CD8-positive, alpha-beta memory T cell (primary cell): Measurements from ENCODE around the gene ENHO. TPM values are rescaled to one million over a fixed set of nuclear protein-coding genes. Genes with fewer than 3 reads are reported as not detected.

ENCODE experiments used
- CTCF ChIA-PET: fragments of 350-600 bp; sonication (Branson Sonifier 250); formaldehyde crosslinking; loops from one replicate; lab custom pipeline; 2021; ENCODE audit warnings: antibody characterized with exemption; lab: Charles Lee
- POLR2A ChIA-PET: fragments of 350-600 bp; sonication (Branson Sonifier 250); formaldehyde crosslinking; loops from one replicate; lab custom pipeline; 2021; ENCODE audit warnings: antibody characterized with exemption; lab: Charles Lee
- DNase-seq, 5 donors: peaks; one replicate each; pipeline versions ENCODE4 v3.0.0 to v3.0.0-alpha.2; 2020 to 2022; ENCODE audit warnings: mixed read lengths in 1 of 5
- H3K27ac ChIP-seq: one replicate; pipeline ENCODE4 v1.7.0; 2013; ENCODE audit warnings: low read depth, mild to moderate bottlenecking, low read length, moderate library complexity
- H3K27me3 ChIP-seq: 2 replicates; pipeline ENCODE4 v1.7.0; 2013; ENCODE audit warnings: low read length, mild to moderate bottlenecking; ENCODE audit not compliant: insufficient read depth, poor library complexity, severe bottlenecking
- H3K36me3 ChIP-seq: 2 replicates; pipeline ENCODE4 v1.7.0; 2013; ENCODE audit warnings: mild to moderate bottlenecking, low read length, moderate library complexity; ENCODE audit not compliant: insufficient read depth
- H3K4me1 ChIP-seq: 2 replicates; pipeline ENCODE4 v1.7.0; 2013; ENCODE audit warnings: mild to moderate bottlenecking, low read length, moderate library complexity; ENCODE audit not compliant: insufficient read depth
- H3K4me3 ChIP-seq: 2 replicates; pipeline ENCODE4 v1.7.0; 2013; ENCODE audit warnings: mild to moderate bottlenecking, low read length
- H3K9me3 ChIP-seq: 2 replicates; pipeline ENCODE4 v1.7.0; 2013; ENCODE audit warnings: mild to moderate bottlenecking, low read length
- H3K27ac Mint-ChIP-seq, 8 donors: one replicate each; pipeline ENCODE4 v1.8.0; 2020 to 2021; ENCODE audit warnings: mixed read lengths in 8 of 8, mild to moderate bottlenecking in 6 of 8, inconsistent platforms in 3 of 8, moderate library complexity in 3 of 8
- H3K27me3 Mint-ChIP-seq, 2 donors: one replicate each; pipeline ENCODE4 v1.8.0; 2020 to 2021; ENCODE audit warnings: mixed read lengths in 2 of 2, mild to moderate bottlenecking in 1 of 2, moderate library complexity in 1 of 2
- H3K36me3 Mint-ChIP-seq, 3 donors: one replicate each; pipeline ENCODE4 v1.8.0; 2020 to 2021; ENCODE audit warnings: mixed read lengths in 3 of 3, inconsistent platforms in 1 of 3, mild to moderate bottlenecking in 1 of 3
- H3K4me1 Mint-ChIP-seq, 3 donors: one replicate each; pipeline ENCODE4 v1.8.0; 2020 to 2021; ENCODE audit warnings: mixed read lengths in 3 of 3, inconsistent platforms in 1 of 3, mild to moderate bottlenecking in 1 of 3
- H3K4me3 Mint-ChIP-seq, 7 donors: one replicate each; pipeline ENCODE4 v1.8.0; 2020 to 2021; ENCODE audit warnings: mixed read lengths in 7 of 7, mild to moderate bottlenecking in 6 of 7, moderate library complexity in 4 of 7, inconsistent platforms in 2 of 7
- H3K9me3 Mint-ChIP-seq, 5 donors: one replicate each; pipeline ENCODE4 v1.8.0; 2020 to 2022; ENCODE audit warnings: mixed read lengths in 5 of 5, mild to moderate bottlenecking in 3 of 5, moderate library complexity in 2 of 5, inconsistent platforms in 1 of 5
- polyA plus RNA-seq: library from polyadenylated mRNA; unstranded; fragments of 300-500 nt; fragmentation: Illumina TruSeq; gene quantifications from one replicate; pipeline ENCODE4 v1.2.3, GENCODE V29; 2021
- total RNA-seq, 2 experiments: library from RNA; stranded (reverse); gene quantifications; one replicate each; pipeline ENCODE4 v1.2.3, GENCODE V29; 2021

The ENHO gene
- total and polyA plus RNA-seq, 3 experiments from 2014 or later, result 0.35 to 0.39 TPM; not detected in 1

DNA sequence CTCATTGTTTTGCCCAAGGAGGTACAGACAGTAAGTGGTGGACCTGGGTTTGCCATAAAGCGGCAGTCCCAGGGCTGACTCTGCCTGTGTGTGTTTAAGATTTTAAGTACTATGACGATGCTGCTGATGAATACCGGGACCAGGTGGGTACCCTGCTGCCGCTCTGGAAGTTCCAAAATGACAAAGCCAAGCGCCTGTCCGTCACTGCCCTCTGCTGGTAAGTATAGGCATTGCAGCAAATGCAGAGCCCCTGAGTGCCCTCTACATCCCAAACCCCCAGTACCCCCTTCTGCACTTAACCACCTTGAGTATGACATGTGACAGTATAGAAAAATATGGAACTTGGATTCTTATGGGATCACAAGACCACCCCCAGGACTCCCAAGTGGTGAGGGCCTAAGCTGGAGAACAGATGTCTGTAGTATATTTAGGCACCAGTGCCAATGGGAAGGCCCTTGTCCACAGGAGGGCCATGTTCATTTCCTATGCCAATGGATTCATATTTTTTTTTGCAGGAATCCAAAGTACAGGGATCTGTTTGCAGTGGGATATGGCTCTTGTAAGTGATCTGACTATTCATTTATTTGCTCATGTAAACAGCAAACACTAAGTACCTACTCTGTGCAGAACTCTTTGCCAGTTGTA lies 22.0 kb downstream of the ENHO start:
- no peak overlapping the region for H3K4me3 Mint-ChIP-seq
- Histone ChIP-seq H3K27me3 (no peaks in the 10 kb centered on the region), H3K4me1 (no peaks in the 10 kb centered on the region), H3K4me3 (no peak overlapping the region), H3K9me3 (no peaks in the 10 kb centered on the region), H3K36me3 (no peaks in the 10 kb centered on the region), H3K27ac (no peak overlapping the region)
- ChIA-PET POLR2A (no interaction called here), CTCF (interaction anchor here (0.7 to 3.6 kb wide), 14 partner anchors 10 to 170 kb away, joined by 3 to 21 read pairs (median 4); partner anchors contain the start of gene ENHO)
- no peaks in the 10 kb centered on the region for H3K36me3 Mint-ChIP-seq
- peaks cover 10 to 20% of the 10 kb centered on the region in 2 donors for H3K27me3 Mint-ChIP-seq
- peak; percentile 50 to 79 (median 61) for DNase-seq
- H3K27ac Mint-ChIP-seq, result no peak overlapping the region
- H3K9me3 Mint-ChIP-seq, result no peaks in the 10 kb centered on the region
- H3K4me1 Mint-ChIP-seq, result peaks cover 0 to 2% (median 0%) of the 10 kb centered on the region in 3 donors

DNA sequence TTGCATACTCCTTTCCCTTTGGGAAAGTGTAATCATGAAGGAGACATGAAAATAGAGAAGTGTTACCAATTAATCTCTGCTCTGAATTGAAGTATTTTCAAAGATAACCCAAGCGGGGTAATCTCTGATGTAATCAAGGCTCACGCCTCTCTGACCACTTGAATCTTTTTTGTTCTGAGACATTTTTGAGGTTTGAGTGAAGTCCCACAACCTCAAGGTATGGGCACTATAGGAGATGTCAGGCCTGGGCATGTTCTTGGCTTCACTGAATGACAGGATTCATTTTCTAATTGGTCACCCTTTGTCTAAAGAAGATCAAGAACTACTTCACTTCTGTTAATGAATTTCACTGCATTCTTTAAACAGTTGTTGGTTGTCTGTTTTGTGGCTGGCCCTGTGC lies 23.7 kb downstream of the ENHO start:
- Histone ChIP-seq H3K9me3 (no peaks in the 10 kb centered on the region), H3K36me3 (no peaks in the 10 kb centered on the region), H3K4me3 (no peak overlapping the region), H3K27ac (no peak overlapping the region), H3K4me1 (no peaks in the 10 kb centered on the region), H3K27me3 (no peaks in the 10 kb centered on the region)
- no peaks in the 10 kb centered on the region for H3K9me3 Mint-ChIP-seq
- no peak overlapping the region for H3K27ac Mint-ChIP-seq
- CTCF ChIA-PET, result interaction anchor here (1.2 to 2.4 kb wide), 2 partner anchors 55 to 141 kb away, joined by 3 to 13 read pairs; no protein-coding TSS in a partner anchor
- no peak for DNase-seq
- no peaks in the 10 kb centered on the region for H3K36me3 Mint-ChIP-seq
- peaks cover 0 to 2% (median 0%) of the 10 kb centered on the region in 3 donors for H3K4me1 Mint-ChIP-seq
- peaks cover 8 to 13% of the 10 kb centered on the region in 2 donors for H3K27me3 Mint-ChIP-seq
- H3K4me3 Mint-ChIP-seq, result no peak overlapping the region
- POLR2A ChIA-PET, result no interaction called here

DNA sequence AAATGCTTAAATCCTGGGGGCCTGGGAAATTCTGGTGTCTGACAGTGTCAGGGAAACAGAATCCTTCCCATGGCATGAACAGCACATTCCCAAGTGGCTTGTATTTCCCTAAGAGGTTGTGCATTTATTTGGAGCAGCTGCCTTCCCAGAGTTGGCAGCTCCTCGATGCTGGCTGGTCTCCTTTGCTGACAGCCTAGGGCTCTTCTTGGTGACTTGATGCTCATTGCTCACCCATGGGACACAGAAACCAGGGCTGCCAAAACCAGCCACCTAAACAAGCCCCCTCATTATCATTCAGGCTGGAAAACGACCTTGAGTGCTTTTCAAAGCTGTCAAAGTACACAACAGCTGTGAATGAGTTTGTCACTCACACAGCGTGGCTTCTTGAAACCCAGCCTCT lies 24.2 kb downstream of the ENHO start:
- Histone ChIP-seq H3K27me3 (no peaks in the 10 kb centered on the region), H3K4me3 (no peak overlapping the region), H3K4me1 (no peaks in the 10 kb centered on the region), H3K27ac (no peak overlapping the region), H3K36me3 (no peaks in the 10 kb centered on the region), H3K9me3 (no peaks in the 10 kb centered on the region)
- Mint-ChIP-seq H3K4me1 (peaks cover 0 to 2% (median 0%) of the 10 kb centered on the region in 3 donors), H3K36me3 (no peaks in the 10 kb centered on the region), H3K27ac (no peak overlapping the region), H3K9me3 (no peaks in the 10 kb centered on the region), H3K27me3 (peaks cover 12 to 16% of the 10 kb centered on the region in 2 donors), H3K4me3 (no peak overlapping the region)
- ChIA-PET POLR2A (no interaction called here), CTCF (no interaction called here)
- no peak for DNase-seq

DNA sequence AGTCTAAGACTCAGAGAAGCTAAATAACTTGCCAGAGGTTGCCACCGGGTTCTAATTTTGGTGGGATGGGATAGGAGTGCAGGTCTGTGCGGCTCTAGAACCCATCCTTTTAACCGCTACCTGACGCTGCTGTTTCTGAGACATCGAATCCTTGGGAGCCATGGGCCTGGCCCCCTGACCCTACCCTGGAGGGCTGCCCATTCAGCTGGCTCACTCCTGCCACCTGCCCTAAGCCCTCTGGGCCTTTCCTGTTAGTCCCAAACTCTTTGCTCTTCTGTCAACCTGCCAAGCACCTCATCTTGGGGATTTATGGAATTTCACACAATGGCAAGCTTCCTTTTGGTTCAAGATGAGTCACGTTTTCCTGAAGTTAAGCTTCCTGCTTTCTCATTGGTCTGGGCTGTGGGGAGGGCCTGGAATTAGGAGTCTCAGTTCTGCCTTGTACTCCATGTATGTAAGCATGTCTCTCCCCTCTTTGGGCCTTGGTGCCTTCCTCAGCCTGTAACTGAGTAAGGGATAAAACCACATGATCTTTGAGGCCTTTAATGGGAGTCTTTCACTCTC lies 26.6 kb downstream of the ENHO start:
- no peak overlapping the region for H3K27ac Mint-ChIP-seq
- Histone ChIP-seq H3K27me3 (no peaks in the 10 kb centered on the region), H3K9me3 (no peaks in the 10 kb centered on the region), H3K4me1 (no peaks in the 10 kb centered on the region), H3K36me3 (no peaks in the 10 kb centered on the region), H3K27ac (no peak overlapping the region), H3K4me3 (no peak overlapping the region)
- ChIA-PET CTCF (interaction anchor here (0.7 to 1.6 kb wide), 4 partner anchors 10 to 93 kb away, joined by 3 to 9 read pairs (median 4); no protein-coding TSS in a partner anchor), POLR2A (no interaction called here)
- H3K36me3 Mint-ChIP-seq, result no peaks in the 10 kb centered on the region
- H3K4me3 Mint-ChIP-seq, result no peak overlapping the region
- no peaks in the 10 kb centered on the region for H3K9me3 Mint-ChIP-seq
- peaks cover 0 to 2% (median 0%) of the 10 kb centered on the region in 3 donors for H3K4me1 Mint-ChIP-seq
- DNase-seq, result no peak
- peaks cover 24 to 29% of the 10 kb centered on the region in 2 donors for H3K27me3 Mint-ChIP-seq

DNA sequence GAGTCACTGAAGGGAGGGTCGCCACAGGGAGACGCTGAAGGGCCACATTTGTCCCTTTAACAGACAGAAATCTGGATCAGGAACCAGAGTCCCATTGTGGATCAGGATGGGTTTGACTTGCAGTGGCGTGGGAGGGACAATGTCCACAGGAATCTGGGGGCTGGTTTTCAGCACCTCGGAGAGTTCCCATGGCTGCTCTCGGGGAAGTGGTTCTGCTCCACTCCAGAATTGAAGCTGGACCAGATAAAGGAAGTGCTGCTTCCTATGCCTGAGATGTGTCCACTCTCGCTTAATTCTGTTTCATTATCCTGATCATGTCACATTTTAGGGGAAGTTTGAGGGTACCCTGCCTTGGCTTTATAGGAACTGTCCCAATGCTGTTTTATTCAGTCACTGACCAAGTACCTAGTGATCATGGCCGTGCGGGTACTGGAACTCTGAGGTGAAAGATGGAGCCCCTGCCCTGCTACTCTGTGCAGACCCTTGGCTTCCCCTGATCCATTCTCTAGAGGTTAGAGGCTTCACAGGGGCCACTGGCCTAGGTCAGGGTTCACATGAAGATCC lies 28.7 kb downstream of the ENHO start:
- no peaks in the 10 kb centered on the region for H3K27me3 ChIP-seq
- no peak overlapping the region for H3K4me3 Mint-ChIP-seq
- H3K9me3 Mint-ChIP-seq, result no peaks in the 10 kb centered on the region
- H3K36me3 Mint-ChIP-seq, result no peaks in the 10 kb centered on the region
- ChIA-PET POLR2A (no interaction called here), CTCF (no interaction called here)
- no peak overlapping the region for H3K27ac ChIP-seq
- no peak overlapping the region for H3K4me3 ChIP-seq
- no peaks in the 10 kb centered on the region for H3K36me3 ChIP-seq
- no peaks in the 10 kb centered on the region for H3K4me1 ChIP-seq
- no peaks in the 10 kb centered on the region for H3K4me1 Mint-ChIP-seq
- peak in 1 of 5 donors; percentile 13 for DNase-seq
- H3K27ac Mint-ChIP-seq, result no peak overlapping the region
- no peaks in the 10 kb centered on the region for H3K9me3 ChIP-seq
- H3K27me3 Mint-ChIP-seq, result peaks cover 25 to 40% of the 10 kb centered on the region in 2 donors

DNA sequence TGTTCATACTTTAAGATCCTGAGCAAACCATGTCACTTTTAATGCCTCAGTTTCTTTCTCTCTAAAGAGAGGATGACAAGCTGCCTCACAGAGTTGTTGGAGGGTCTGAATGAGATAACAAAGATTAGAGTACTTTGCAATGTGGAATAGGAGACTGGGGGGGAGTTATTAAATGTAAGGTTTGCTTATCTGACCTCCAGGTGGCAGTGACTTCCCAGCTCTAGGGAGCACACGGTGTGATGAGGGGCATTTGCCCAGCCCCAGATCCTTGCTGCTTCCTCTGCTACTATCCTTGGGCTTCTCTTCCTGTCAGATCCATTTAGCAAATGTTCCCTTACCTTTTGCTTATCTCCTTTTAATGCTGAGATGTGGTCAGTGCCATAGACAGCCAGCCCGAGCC lies 30.7 kb downstream of the ENHO start:
- H3K27me3 ChIP-seq, result no peaks in the 10 kb centered on the region
- H3K36me3 ChIP-seq, result no peaks in the 10 kb centered on the region
- POLR2A ChIA-PET, result no interaction called here
- no peak overlapping the region for H3K4me3 ChIP-seq
- H3K9me3 ChIP-seq, result no peaks in the 10 kb centered on the region
- Mint-ChIP-seq H3K4me3 (no peak overlapping the region), H3K4me1 (no peaks in the 10 kb centered on the region), H3K36me3 (no peaks in the 10 kb centered on the region), H3K27ac (no peak overlapping the region), H3K9me3 (no peaks in the 10 kb centered on the region), H3K27me3 (peaks cover 33 to 54% of the 10 kb centered on the region in 2 donors)
- no peak for DNase-seq
- H3K27ac ChIP-seq, result no peak overlapping the region
- CTCF ChIA-PET, result interaction anchor here (0.5 to 1.4 kb wide), 2 partner anchors 35 to 46 kb away, joined by 3 read pairs; no protein-coding TSS in a partner anchor
- H3K4me1 ChIP-seq, result no peaks in the 10 kb centered on the region

DNA sequence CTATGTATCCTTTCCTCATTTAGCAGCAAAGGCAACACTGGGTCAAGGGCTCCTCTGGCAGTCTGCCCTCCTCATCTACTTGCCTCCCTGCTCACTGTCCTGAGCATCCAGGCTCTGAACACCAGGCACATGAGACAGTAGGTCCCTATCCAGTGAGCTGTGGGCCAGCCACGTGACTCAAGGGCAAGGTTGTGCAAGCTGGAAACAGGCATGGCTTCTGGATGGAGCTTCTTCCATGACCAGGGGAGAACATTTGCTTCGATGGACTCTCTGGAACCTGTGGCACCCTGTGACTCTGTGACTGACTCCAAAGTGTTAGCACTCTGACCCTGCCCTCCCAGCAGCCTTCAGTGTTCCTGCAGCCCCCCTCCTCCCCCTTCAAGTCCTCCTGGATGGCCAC lies 31.2 kb downstream of the ENHO start:
- Mint-ChIP-seq H3K4me3 (no peak overlapping the region), H3K27me3 (peaks cover 33 to 57% of the 10 kb centered on the region in 2 donors), H3K36me3 (no peaks in the 10 kb centered on the region), H3K4me1 (no peaks in the 10 kb centered on the region), H3K9me3 (no peaks in the 10 kb centered on the region), H3K27ac (no peak overlapping the region)
- ChIA-PET CTCF (interaction anchor here (0.5 to 1.4 kb wide), 2 partner anchors 35 to 47 kb away, joined by 3 read pairs; no protein-coding TSS in a partner anchor), POLR2A (no interaction called here)
- Histone ChIP-seq H3K27ac (no peak overlapping the region), H3K4me1 (no peaks in the 10 kb centered on the region), H3K27me3 (no peaks in the 10 kb centered on the region), H3K4me3 (no peak overlapping the region), H3K9me3 (no peaks in the 10 kb centered on the region), H3K36me3 (no peaks in the 10 kb centered on the region)
- no peak for DNase-seq

DNA sequence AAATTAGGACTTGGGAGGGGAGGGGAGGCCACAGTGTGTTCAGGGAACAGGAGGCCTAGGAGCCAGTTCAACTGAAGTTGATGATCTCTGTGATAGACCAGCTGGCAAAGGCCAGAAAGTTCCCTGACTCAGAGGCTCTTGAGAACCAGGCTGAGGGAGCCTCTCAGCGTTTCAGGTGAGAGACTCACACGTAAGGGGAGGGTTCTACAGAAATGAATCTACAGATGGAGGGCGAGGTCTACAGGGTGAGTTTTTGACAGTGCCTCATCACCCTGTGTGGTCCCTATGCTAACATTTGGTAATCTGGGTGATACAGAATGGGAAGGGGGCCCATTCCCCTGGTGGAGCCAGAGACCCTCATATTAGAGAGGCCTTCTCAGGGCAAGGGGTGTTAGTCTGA lies 32.0 kb downstream of the ENHO start:
- Mint-ChIP-seq H3K27me3 (peaks cover 29 to 59% of the 10 kb centered on the region in 2 donors), H3K9me3 (no peaks in the 10 kb centered on the region), H3K4me3 (no peak overlapping the region), H3K36me3 (no peaks in the 10 kb centered on the region), H3K27ac (no peak overlapping the region), H3K4me1 (no peaks in the 10 kb centered on the region)
- DNase-seq, result no peak
- no peaks in the 10 kb centered on the region for H3K4me1 ChIP-seq
- no peak overlapping the region for H3K4me3 ChIP-seq
- no peaks in the 10 kb centered on the region for H3K36me3 ChIP-seq
- ChIA-PET POLR2A (no interaction called here), CTCF (interaction anchor here (0.7 to 1.4 kb wide), 3 partner anchors 34 to 101 kb away, joined by 3 to 5 read pairs (median 4); no protein-coding TSS in a partner anchor)
- no peaks in the 10 kb centered on the region for H3K27me3 ChIP-seq
- H3K27ac ChIP-seq, result no peak overlapping the region
- H3K9me3 ChIP-seq, result no peaks in the 10 kb centered on the region
